HG02610 (cell line): ENCODE measurements around the gene STOML2.
A peak's percentile ranks its signal among the peaks of the same experiment; 100 is the strongest.

Source experiments
- ATAC-seq: cut with Tn5 transposase; IDR thresholded peaks from one replicate; pipeline ENCODE4 v1.9.1; 2021; ENCODE audit warnings: mild to moderate bottlenecking, moderate library complexity; ENCODE audit not compliant: unreplicated experiment

The STOML2 gene

GRCh38 chr9:35072461-35073278 lies 30.3 kb downstream of the STOML2 start, which contains the start of gene VCP:
Gene VCP, minus strand, starts transcription at chr9:35072625. Its CDS starts 272 bp downstream, at chr9:35072353.
- peak; percentile 87 for ATAC-seq

- peak; percentile 46 for ATAC-seq
These were observed 31.0 kb downstream of the STOML2 start for GRCh38 chr9:35071814-35072460.

GRCh38 chr9:35070823-35071813 lies 31.8 kb downstream of the STOML2 start:
- ATAC-seq, result no peak

- no peak for ATAC-seq
These were observed 33.9 kb downstream of the STOML2 start for GRCh38 chr9:35069020-35069419.

GRCh38 chr9:35067056-35067455 lies 35.9 kb downstream of the STOML2 start:
- no peak for ATAC-seq

- ATAC-seq, result no peak
These were observed 42.3 kb downstream of the STOML2 start for GRCh38 chr9:35060548-35061207.

- no peak for ATAC-seq
These were observed 43.5 kb downstream of the STOML2 start for GRCh38 chr9:35059438-35059837.

GRCh38 chr9:35057271-35057620 lies 45.7 kb downstream of the STOML2 start:
- ATAC-seq, result no peak

- no peak for ATAC-seq
These were observed 46.2 kb downstream of the STOML2 start for GRCh38 chr9:35056571-35057270.

- ATAC-seq, result no peak
These were observed 47.9 kb downstream of the STOML2 start for GRCh38 chr9:35054871-35055644.

- ATAC-seq, result no peak
These were observed 48.6 kb downstream of the STOML2 start for GRCh38 chr9:35054185-35054835.

- ATAC-seq, result no peak
These were observed 51.6 kb downstream of the STOML2 start for GRCh38 chr9:35051069-35051967.
